ENCODE data around the gene NTMT2.
"Not testable (repeated sequence)": the region's sequence is repeated elsewhere in the genome, so short reads cannot be mapped to it uniquely, and the experiment has no call there.

The NTMT2 gene

GRCh38 chr1:170145770-170146676, at the start of gene NTMT2:
Gene NTMT2 (plus strand): TSS chr1:170145959. CDS start chr1:170146108, 149 bp downstream.
- no peak for DNase-seq

DNA sequence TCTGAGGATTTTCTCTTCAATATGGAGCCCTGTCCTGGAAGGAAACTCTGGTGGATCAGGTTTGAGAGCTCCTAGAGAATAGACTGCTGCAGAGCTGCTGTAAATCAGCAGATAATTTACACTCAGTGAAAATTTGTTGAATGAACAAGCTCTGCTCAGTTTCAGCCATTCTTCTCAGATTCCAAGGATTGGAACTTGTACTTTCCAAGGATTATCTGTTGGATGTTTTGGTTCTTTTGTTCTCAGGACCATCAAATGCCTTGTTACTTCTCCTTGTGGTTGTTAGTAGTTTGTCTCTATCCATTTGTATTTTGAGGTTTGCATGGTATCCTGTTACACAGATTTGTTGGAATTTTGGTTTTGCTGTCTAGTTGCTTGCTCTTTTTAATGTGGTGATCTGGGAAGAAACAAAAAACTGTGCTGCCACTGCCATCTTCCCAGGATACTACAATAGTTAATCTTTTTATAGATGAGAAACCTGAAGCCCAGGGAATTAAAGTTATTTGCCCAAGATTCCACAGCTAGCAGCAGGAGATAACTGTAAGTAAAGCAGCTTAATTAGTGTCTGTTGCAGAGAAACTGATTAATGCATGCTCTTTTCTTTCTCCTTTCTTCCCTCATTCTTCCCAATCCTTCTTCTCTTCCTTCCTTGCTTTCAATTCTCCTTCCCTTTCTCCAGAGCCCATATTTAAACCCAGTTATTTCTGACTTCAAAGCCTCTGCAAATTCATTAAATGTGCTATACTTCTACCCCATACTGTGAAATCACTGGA, 49.6 kb upstream of the NTMT2 start:
- no peak for DNase-seq

- DNase-seq: no peak
Observed at GRCh38 chr1:170096806-170097340, 48.9 kb upstream of the NTMT2 start.

GRCh38 chr1:170097449-170097948, 48.3 kb upstream of the NTMT2 start:
- DNase-seq: no peak

GRCh38 chr1:170113140-170113539, 32.6 kb upstream of the NTMT2 start:
- DNase-seq: not testable (repeated sequence)

- no peak for DNase-seq
Observed at GRCh38 chr1:170114906-170115305, 30.9 kb upstream of the NTMT2 start.

- DNase-seq: no peak
Observed at GRCh38 chr1:170122366-170122765, 23.4 kb upstream of the NTMT2 start.

DNA sequence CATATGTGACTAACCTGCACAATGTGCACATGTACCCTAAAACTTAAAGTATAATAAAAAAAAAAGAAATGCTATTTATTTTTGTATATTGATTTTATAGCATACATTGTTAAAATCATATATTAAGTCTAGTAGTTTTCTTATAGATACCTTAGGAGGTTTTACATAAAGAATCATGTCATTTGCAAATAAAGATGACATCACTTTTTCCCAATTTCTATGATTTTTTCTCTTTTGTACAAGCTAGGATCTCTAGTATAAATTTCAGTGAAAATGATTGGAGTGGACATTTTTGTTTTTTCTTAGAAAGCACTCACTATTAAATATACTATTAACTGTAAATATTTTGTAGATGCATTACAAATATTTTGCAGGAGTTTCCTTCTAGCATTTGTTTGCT, 20.5 kb upstream of the NTMT2 start:
- no peak for DNase-seq

- no peak for DNase-seq
Observed at GRCh38 chr1:170126696-170127095, 19.1 kb upstream of the NTMT2 start.

GRCh38 chr1:170131450-170131849, 14.3 kb upstream of the NTMT2 start:
- DNase-seq: no peak

- DNase-seq: no peak
Observed at GRCh38 chr1:170131984-170132383, 13.8 kb upstream of the NTMT2 start.

GRCh38 chr1:170133766-170134495, 11.8 kb upstream of the NTMT2 start:
- no peak for DNase-seq

DNA sequence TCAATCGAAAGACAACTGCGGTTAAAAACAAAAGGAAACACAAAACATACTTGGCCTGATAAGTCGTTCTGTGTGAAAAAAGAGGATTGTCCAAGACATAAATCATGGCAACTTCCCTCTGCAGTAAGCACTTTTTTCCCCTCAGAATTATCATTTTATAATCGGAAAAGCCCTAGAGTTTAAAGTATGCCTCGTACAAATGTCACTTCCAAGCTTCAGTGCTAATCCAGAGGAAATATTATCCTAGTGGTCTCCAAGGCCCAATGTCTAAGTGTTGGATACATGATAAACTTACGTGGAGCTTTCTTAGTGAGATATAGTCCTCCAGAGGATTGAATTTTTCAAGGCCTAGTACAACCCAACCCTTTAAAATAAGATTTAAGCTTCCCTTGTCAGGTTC, 11.2 kb upstream of the NTMT2 start:
- no peak for DNase-seq

DNA sequence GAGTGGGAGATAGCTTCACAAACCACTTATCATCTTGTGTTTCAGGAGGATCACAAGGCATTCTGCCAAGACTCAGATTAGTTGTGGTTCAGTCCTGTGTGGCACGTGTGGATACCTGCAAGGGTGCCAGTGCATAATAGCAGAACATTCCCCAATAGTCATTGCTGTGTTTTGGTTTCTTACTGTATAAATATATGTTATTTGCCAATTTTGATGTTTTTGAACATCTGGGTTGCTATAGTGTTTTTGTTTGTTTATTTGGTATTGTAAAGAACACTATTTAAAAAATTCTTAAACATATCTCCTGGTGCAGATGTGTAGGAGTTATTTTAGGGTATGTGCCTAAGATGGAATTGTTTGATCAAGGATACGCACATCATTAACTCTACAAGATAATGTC, 5.4 kb upstream of the NTMT2 start:
- no peak for DNase-seq

DNA sequence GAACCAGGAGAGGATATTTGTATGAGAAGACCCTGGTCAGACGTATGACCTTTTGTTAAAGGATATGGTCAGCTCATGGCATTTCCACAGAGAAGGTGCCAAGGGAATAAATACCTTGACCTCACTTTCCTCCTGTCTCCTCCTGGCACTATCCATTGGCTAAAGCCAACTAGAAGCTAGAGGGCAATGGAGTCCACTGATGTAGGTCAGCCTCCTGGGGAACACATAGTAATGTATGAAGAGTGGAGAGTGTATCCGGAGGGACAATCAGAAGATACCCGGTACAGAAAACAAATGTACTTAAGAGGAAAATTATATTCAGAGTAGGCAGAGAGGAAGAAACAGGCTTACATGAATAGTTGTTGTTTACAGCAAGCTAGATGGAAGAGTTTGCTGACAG, 698 bp upstream of the NTMT2 start:
- DNase-seq: no peak

DNA sequence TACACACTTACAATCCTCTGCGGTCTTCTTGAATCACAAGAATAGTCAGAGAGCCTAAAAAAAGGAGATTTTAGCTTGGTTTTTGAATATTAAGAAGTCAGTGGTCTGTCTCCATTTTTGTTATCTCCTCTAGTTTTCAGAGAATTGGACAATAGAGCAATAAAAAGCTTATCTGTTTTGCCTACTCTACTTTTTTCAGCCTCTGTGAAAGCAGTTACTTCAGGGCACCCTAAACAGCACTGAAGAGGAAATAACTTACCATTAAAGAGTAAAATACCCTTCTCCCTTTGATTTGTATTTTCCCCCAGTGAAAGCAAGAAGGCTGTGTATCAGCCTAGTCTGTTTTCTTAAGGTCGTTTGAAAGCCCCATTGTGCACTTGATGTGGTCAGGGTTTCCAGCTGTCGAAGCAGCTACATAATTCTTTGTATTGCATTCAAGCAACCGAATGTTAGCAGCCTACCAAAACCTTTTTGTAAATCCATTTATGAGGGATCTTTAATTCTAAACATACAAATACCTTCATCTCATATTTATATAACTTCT, 1.0 kb downstream of the NTMT2 start:
- DNase-seq: no peak

DNA sequence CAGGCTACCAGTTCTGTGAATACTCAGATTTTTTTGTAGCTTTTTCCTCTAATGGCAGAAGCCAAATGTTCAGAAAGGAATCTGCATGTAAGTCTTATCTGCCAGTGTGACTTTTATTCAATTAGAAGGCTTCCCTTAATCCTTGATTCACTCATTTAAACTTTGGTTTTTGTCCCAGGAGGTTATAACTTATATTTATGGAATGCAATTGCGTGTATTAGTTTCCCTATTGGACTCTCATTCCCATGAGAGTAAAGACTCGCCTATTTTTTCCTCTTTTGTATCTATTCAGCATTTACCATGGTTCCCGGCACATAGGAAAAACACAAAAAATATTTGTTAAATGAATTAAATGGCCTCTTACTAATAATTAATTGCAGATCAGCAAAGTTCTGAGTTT, 3.5 kb downstream of the NTMT2 start:
- DNase-seq: no peak

DNA sequence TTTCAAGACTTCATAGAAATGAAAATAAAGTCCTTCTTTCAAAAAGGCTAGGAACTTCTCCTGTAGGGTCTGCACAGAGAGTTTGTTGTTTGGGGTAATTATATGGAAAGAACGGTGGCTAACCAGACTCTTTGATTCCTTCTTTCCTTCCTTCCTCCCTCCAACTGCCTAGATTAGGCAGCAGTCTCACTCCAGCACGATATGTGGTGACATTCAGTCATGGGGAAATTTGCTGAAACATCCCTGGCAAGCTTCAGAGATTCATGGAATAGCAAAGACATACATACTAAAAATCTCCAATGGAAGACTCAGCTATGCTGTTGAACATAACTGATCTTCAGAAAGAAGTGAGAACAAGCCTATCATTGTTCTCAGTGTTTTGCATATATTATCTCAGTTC, 4.3 kb downstream of the NTMT2 start:
- DNase-seq: no peak

- DNase-seq: no peak
Observed at GRCh38 chr1:170150921-170151320, 5.2 kb downstream of the NTMT2 start.

GRCh38 chr1:170153417-170153816, 7.7 kb downstream of the NTMT2 start:
- DNase-seq: no peak

DNA sequence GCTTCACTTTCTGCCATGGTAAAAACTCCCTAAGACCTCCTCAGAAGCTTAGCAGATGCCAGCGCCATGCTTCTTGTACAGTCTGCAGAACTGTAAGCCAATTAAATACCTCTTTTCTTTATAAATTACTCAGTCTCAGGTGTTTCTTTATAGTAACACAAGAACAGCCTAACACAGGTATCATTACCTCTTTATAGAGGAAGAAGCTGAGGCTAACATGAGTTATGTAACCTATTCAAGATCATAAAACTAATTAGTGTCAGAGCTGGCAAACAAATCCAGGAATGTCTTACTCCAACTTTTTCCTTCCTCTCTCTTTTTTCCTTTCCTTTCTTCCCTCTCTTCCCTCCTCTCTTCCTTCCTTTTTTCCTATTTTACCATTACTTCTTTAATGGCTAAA, 9.3 kb downstream of the NTMT2 start:
- no peak for DNase-seq

DNA sequence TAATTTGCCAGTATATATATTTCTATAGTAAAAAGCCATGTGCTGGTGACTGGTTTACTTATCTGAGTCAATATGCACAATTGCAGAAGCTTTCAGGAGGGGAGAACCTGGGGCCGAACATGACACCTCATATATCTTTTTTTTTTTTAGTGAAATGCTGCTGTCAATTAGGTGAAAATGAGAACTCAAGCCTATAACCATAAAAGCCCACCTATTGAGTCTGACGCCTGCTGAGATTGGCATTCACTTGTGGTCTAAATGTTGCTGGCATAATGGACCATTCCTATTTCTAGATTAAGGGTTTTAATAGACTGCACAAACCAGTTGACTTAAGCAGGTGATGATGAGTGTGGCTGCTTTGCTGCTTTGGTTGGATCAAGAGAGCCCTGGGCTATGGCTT, 10.8 kb downstream of the NTMT2 start:
- no peak for DNase-seq

GRCh38 chr1:170157820-170158219, 12.1 kb downstream of the NTMT2 start:
- no peak for DNase-seq

All from activated effector memory CD4-positive, alpha-beta T cell treated with Interleukin-2 at 50 U/mL for 16 hours (primary cell).